AG10803 (cell line): Measurements from ENCODE around the gene ADCY5.

Experiments used
- DNase-seq: peaks from one replicate; pipeline ENCODE4 v3.0.0; 2010; ENCODE audit warnings: low read depth
- H3K4me3 ChIP-seq: 2 replicates; pipeline ENCODE4 v1.5.1; 2011; ENCODE audit warnings: mild to moderate bottlenecking, low read length, control low read depth
- CTCF ChIP-seq: conservative IDR thresholded peaks from 2 replicates; pipeline ENCODE4 v1.5.1; 2011; ENCODE audit warnings: mild to moderate bottlenecking, low read length, control low read depth, inconsistent platforms

ADCY5 gene

GRCh38 chr3:123337948-123338619, 110.8 kb downstream of the ADCY5 start:
- no peak for TF ChIP-seq CTCF
- DNase-seq, result no peak
- no peak overlapping the region for H3K4me3 ChIP-seq

- no peak for DNase-seq
- TF ChIP-seq CTCF, result no peak
- no peak overlapping the region for H3K4me3 ChIP-seq
Observed at GRCh38 chr3:123337226-123337625, 111.7 kb downstream of the ADCY5 start.

GRCh38 chr3:123336441-123336851, 112.4 kb downstream of the ADCY5 start:
- no peak for DNase-seq
- no peak overlapping the region for H3K4me3 ChIP-seq
- no peak for TF ChIP-seq CTCF

- no peak overlapping the region for H3K4me3 ChIP-seq
- no peak for DNase-seq
- no peak for TF ChIP-seq CTCF
Observed at GRCh38 chr3:123336001-123336400, 112.9 kb downstream of the ADCY5 start.

GRCh38 chr3:123335007-123335670, 113.8 kb downstream of the ADCY5 start:
- DNase-seq, result no peak
- no peak overlapping the region for H3K4me3 ChIP-seq
- no peak for TF ChIP-seq CTCF

- H3K4me3 ChIP-seq, result no peak overlapping the region
- DNase-seq, result no peak
Observed at GRCh38 chr3:123334056-123334455, 114.8 kb downstream of the ADCY5 start.

More at GRCh38 chr3:123334056-123334455, 114.8 kb downstream of the ADCY5 start:
- no peak for TF ChIP-seq CTCF
